ENCODE measurements around the gene CEP112.

CEP112 gene

DNA sequence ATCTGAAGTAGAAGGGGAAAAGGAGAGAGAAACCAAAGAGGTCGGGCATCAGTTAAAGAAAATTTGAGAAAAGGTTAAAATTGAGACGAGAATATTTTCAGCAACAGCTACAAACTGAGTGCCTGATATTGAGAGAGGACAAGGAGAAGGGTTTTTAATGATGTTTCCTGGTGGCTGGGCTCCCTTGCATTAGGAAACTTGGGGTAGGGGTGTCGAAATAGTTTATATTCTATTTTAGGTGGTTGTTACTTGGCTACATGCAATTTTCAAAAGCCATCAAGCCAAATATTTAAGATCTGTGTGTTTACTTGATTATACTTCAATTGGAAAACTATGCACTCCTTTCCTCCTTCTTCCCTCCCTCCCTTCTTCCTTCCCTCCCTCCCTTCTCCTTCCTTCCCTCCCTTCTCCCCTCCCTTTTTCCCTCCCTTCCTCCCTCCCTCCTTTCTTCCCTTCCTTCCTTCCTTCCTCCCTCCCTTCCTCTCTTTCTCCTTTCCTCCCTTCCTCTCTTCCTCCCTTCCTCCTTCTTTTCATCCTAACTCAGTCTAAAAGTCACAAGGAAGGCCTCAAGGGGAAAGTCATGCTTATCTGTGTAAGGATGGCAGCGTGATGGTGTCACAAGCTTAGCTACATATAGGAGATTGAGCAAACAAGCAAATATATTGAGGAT lies 39.1 kb upstream of the CEP112 start:
- no peak for DNase-seq (ENCODE audit: low read depth)
- TF ChIP-seq, protein P1, sequence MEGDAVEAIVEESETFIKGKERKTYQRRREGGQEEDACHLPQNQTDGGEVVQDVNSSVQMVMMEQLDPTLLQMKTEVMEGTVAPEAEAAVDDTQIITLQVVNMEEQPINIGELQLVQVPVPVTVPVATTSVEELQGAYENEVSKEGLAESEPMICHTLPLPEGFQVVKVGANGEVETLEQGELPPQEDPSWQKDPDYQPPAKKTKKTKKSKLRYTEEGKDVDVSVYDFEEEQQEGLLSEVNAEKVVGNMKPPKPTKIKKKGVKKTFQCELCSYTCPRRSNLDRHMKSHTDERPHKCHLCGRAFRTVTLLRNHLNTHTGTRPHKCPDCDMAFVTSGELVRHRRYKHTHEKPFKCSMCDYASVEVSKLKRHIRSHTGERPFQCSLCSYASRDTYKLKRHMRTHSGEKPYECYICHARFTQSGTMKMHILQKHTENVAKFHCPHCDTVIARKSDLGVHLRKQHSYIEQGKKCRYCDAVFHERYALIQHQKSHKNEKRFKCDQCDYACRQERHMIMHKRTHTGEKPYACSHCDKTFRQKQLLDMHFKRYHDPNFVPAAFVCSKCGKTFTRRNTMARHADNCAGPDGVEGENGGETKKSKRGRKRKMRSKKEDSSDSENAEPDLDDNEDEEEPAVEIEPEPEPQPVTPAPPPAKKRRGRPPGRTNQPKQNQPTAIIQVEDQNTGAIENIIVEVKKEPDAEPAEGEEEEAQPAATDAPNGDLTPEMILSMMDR (IDR thresholded peaks at IDR 0.05; ENCODE audit: control insufficient read depth, extremely low read depth, insufficient read depth): no peak
- H3K4me3 ChIP-seq (ENCODE audit: low read depth, low read length): no peak overlapping the region

DNA sequence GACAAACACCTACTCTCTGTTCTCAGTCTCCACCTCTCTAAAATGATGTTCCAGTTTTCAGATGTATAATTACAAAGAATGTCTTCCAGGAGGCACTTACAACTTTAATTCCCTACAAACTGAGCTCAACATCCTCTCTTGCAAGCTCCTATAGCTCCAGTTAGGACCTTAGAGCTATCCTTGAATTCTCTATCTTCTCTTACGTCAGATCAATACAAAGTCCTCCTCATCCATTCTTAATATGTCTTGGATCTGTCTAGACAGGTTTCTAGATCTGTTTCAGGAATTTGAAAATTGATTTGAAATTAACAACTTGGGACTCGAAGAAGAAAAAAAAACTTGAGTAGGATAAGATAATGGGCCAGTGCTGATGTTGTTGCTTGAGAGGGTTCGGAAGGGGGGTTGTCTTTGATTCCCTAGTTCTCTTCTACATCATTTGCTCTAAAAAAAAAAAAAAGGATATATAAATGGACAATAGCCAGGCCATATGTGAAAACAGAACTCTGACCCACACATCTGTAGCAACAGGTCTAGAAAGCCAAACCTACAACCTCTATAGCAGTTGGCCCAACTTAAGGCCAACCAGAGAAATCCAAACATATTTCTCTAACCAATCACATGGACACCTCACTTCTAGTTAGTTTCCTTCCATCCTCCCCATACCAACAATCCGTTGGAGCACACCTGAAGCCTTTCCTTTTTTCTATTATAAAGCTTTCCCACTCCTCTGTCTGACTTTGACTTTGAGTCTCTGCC lies 38.0 kb upstream of the CEP112 start:
- TF ChIP-seq, protein P1 (IDR thresholded peaks at IDR 0.05; ENCODE audit: control insufficient read depth, extremely low read depth, insufficient read depth): no peak
- DNase-seq (ENCODE audit: low read depth): no peak
- H3K4me3 ChIP-seq (ENCODE audit: low read depth, low read length): no peak overlapping the region

DNA sequence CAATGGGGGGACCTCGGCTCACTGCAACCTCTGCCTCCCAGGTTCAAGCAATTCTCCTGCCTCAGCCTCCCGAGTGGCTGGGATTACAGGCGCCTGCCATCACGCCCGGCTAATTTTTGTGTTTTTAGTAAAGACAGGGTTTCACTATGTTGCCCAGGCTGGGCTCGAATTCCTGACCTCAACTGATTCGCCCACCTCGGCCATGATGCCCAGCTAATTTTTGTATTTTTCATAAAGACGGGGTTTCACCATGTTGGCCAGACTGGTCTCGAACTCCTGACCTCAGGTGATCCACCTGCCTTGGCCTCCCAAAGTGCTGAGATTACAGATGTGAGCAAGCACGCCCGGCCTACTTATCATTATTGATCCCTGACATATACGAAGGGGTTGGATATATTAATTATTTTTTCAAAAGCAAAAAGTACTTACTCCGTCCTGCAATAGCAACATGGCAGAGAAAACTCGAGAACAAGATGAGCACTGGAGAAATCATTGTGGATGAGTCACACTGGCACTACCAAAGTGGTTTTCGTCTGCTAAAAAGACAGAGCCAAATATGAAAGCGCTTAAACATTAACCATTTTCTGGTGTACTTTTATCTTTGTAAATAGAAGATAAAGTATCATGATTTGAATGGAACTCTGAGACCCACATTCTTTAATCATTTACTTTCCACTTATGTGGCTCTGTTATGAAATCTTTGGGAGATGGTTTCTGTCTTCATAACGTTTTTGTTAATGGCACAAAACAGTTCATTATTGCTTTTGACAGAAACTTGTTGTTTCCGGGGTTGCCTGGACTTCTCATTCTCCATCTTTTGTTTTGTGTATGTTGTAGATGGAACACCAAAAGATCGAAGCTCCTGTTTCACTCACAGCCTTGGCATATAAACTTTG lies 37.2 kb upstream of the CEP112 start, which contains the start of gene APOH:
TSS of gene APOH (minus strand) at position 529 of the 896 bp plus-strand sequence. CDS start at position 493, 36 bp downstream.
- TF ChIP-seq, protein P1 (IDR thresholded peaks at IDR 0.05; ENCODE audit: control insufficient read depth, extremely low read depth, insufficient read depth): no peak
- DNase-seq (ENCODE audit: low read depth): no peak
- no peak within 1 kb of the TSS for H3K4me3 ChIP-seq (ENCODE audit: low read depth, low read length)

DNA sequence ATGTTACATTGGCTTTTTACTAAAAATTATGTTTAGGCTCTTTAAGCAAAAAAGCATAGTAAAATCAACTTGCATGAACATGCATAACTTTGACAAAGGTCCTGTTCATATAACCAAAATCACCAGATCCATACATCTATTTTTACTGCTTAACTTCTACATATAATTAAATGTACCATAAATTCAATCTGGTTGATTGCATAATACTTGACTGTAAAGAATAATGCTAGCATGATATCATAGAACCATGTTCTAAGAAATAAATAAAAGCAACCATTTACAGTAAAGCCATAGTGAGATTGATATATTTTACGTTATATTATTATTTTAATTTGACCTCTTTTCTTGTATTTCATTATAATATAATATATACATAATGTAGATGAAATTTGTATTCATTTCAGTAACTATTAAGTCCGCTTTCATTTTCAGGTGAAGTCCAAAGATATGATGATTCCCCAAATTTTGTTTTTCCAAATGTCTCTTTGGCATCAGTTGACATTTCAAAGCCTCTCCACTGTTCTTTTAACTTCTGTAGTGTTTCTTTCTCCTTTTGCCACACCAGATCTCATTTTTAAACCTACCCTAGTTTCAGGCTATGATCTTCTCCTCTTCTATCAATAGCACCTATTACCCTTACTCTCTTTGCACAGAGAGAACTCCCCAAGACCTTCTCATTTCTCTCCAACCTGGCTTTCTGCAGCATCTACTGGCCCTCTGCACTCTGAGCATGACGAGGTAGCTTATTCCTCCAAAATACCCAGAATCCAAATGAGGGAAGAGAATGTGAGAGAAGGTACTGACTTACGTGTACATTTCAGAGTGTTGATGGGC lies 35.5 kb upstream of the CEP112 start:
- TF ChIP-seq, protein P1 (IDR thresholded peaks at IDR 0.05; ENCODE audit: control insufficient read depth, extremely low read depth, insufficient read depth): no peak
- DNase-seq (ENCODE audit: low read depth): no peak
- H3K4me3 ChIP-seq (ENCODE audit: low read depth, low read length): no peak overlapping the region

DNA sequence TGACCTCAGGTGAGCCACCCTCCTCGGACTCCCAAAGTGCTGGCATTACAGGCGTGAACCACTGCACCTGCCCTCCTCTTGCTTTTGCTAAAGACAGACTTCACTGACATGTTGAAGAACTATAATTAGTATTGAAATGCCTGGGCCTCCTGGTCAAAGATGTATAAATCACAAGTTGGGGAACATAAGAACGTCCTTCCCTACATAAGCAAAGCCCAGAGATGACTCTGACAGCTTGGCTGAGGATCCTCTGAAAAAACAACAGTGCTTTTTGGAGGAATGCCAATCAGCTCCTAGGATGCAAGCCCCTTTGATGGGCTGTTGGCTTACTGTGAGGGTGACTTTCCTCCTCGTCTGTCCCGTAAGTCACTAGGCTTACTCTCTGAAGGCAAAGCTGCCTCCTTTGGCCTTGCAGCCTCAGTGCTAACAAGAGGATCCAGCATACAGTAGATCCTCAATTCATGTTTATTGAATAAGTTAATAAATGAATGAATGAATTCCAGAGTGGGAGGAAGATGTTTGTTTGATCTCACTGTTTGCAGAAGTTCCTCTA lies 30.9 kb upstream of the CEP112 start:
- TF ChIP-seq, protein P1 (IDR thresholded peaks at IDR 0.05; ENCODE audit: control insufficient read depth, extremely low read depth, insufficient read depth): no peak
- DNase-seq (ENCODE audit: low read depth): no peak
- no peak overlapping the region for H3K4me3 ChIP-seq (ENCODE audit: low read depth, low read length)
